ENCODE data around the gene PIK3R3. TPM values are rescaled to one million over a fixed set of nuclear protein-coding genes. Genes with fewer than 3 reads are reported as not detected.

The PIK3R3 gene
- total RNA-seq, 1 donor from 2014 or later, result 3.3 TPM

DNA sequence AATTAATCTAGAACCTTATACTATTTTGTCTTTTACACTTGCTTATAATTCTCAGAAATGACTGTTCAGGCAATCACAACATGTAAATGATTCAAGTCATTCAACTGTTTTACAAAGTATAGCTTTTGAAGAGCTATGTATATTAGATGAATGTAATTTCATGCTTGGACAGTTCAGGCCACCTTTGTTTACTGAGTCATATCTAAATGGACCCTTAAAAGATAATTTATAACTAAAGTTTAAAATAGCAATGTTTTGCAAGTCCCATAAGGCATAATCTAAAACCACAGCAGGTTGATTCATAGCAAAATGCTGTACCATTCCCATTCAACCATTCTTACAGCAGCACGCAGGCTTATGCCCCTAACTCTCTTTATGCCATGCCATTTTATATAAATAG, 64.8 kb downstream of the PIK3R3 start:
- H3K4me3 ChIP-seq (ENCODE audit: low read depth, low read length), result no peak overlapping the region
- TF ChIP-seq, protein P1, sequence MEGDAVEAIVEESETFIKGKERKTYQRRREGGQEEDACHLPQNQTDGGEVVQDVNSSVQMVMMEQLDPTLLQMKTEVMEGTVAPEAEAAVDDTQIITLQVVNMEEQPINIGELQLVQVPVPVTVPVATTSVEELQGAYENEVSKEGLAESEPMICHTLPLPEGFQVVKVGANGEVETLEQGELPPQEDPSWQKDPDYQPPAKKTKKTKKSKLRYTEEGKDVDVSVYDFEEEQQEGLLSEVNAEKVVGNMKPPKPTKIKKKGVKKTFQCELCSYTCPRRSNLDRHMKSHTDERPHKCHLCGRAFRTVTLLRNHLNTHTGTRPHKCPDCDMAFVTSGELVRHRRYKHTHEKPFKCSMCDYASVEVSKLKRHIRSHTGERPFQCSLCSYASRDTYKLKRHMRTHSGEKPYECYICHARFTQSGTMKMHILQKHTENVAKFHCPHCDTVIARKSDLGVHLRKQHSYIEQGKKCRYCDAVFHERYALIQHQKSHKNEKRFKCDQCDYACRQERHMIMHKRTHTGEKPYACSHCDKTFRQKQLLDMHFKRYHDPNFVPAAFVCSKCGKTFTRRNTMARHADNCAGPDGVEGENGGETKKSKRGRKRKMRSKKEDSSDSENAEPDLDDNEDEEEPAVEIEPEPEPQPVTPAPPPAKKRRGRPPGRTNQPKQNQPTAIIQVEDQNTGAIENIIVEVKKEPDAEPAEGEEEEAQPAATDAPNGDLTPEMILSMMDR (conservative IDR thresholded peaks at IDR 0.05; ENCODE audit: low read depth, low read length), result no peak
- no peak for DNase-seq (ENCODE audit: low read depth)

- H3K4me3 ChIP-seq (ENCODE audit: low read depth, low read length), result no peak overlapping the region
- TF ChIP-seq, protein P1 (conservative IDR thresholded peaks at IDR 0.05; ENCODE audit: low read depth, low read length), result no peak
- DNase-seq (ENCODE audit: low read depth), result no peak
Observed at GRCh38 chr1:46065405-46065804, 67.0 kb downstream of the PIK3R3 start.

GRCh38 chr1:46064708-46065107, 67.7 kb downstream of the PIK3R3 start:
- TF ChIP-seq, protein P1 (conservative IDR thresholded peaks at IDR 0.05; ENCODE audit: low read depth, low read length), result no peak
- DNase-seq (ENCODE audit: low read depth), result no peak
- H3K4me3 ChIP-seq (ENCODE audit: low read depth, low read length), result no peak overlapping the region

- TF ChIP-seq, protein P1 (conservative IDR thresholded peaks at IDR 0.05; ENCODE audit: low read depth, low read length), result no peak
- no peak for DNase-seq (ENCODE audit: low read depth)
- peak overlapping the region; percentile 18 for H3K4me3 ChIP-seq (ENCODE audit: low read depth, low read length)
Observed at GRCh38 chr1:46062651-46063319, 69.6 kb downstream of the PIK3R3 start.

- H3K4me3 ChIP-seq (ENCODE audit: low read depth, low read length), result no peak overlapping the region
- DNase-seq (ENCODE audit: low read depth), result peak; percentile 73
- TF ChIP-seq, protein P1 (conservative IDR thresholded peaks at IDR 0.05; ENCODE audit: low read depth, low read length), result no peak
Observed at GRCh38 chr1:46061146-46061545, 71.3 kb downstream of the PIK3R3 start.

- H3K4me3 ChIP-seq (ENCODE audit: low read depth, low read length), result no peak overlapping the region
Observed at GRCh38 chr1:46058936-46059335, 73.5 kb downstream of the PIK3R3 start.

More at GRCh38 chr1:46058936-46059335, 73.5 kb downstream of the PIK3R3 start:
- TF ChIP-seq, protein P1 (conservative IDR thresholded peaks at IDR 0.05; ENCODE audit: low read depth, low read length), result no peak
- DNase-seq (ENCODE audit: low read depth), result no peak
